H1 (cell line): ENCODE results near the gene UBE2O. TPM values are rescaled to one million over a fixed set of nuclear protein-coding genes. Genes with fewer than 3 reads are reported as not detected.

Source experiments
- CEBPB ChIP-seq: IDR thresholded peaks from 2 replicates; pipeline ENCODE4 v1.6.1; 2012; ENCODE audit warnings: low read depth, low read length
- CHD7 ChIP-seq: fragments of 300-600 bp; sonication (generic); IDR thresholded peaks from 2 replicates; pipeline ENCODE4 v1.7.1; 2012; ENCODE audit warnings: low read length, moderate library complexity, mild to moderate bottlenecking, inconsistent platforms; ENCODE audit not compliant: insufficient replicate concordance
- CTBP2 ChIP-seq: IDR thresholded peaks from 2 replicates; pipeline ENCODE4 v1.7.0; 2011; ENCODE audit warnings: borderline replicate concordance, mild to moderate bottlenecking, moderate library complexity, mixed read lengths, low read length; ENCODE audit not compliant: insufficient read depth, insufficient read length
- GTF2F1 ChIP-seq: IDR thresholded peaks from 2 replicates; pipeline ENCODE4 v1.6.1; 2012; ENCODE audit warnings: low read depth, low read length, improper control_type of control experiment, borderline replicate concordance
- JUND ChIP-seq: IDR thresholded peaks from 2 replicates; pipeline ENCODE4 v1.6.1; 2011; ENCODE audit warnings: mild to moderate bottlenecking, improper control_type of control experiment, low read length
- KDM1A ChIP-seq: fragments of 200-600, 300-600 bp; sonication (generic); IDR thresholded peaks from 2 replicates; pipeline ENCODE4 v1.7.1; 2016; ENCODE audit warnings: mild to moderate bottlenecking, low read length, borderline replicate concordance
- MAX ChIP-seq: IDR thresholded peaks from 2 replicates; pipeline ENCODE4 v1.6.1; 2012; ENCODE audit warnings: inconsistent platforms
- NANOG ChIP-seq: IDR thresholded peaks from 2 replicates; pipeline ENCODE4 v1.6.1; 2011; ENCODE audit warnings: low read length, low read depth, mild to moderate bottlenecking, inconsistent platforms; ENCODE audit not compliant: insufficient read depth, poor library complexity, severe bottlenecking
- RXRA ChIP-seq: IDR thresholded peaks from 2 replicates; pipeline ENCODE4 v1.6.1; 2011; ENCODE audit warnings: low read depth, mild to moderate bottlenecking, low read length, moderate library complexity; ENCODE audit not compliant: insufficient read depth
- SP1 ChIP-seq: IDR thresholded peaks from 2 replicates; pipeline ENCODE4 v1.6.1; 2011; ENCODE audit warnings: low read depth, low read length
- USF2 ChIP-seq: IDR thresholded peaks from 2 replicates; pipeline ENCODE4 v1.6.1; 2011; ENCODE audit warnings: low read length, improper control_type of control experiment
- polyA plus RNA-seq, 7 experiments: library from polyadenylated mRNA; depleted of rRNA in 3 of 7; stranded (reverse) in 5 of 7; unstranded in 2 of 7; fragments of >200 nt in 5 of 7; fragments of 200-250 nt in 2 of 7; gene quantifications; 1 replicate in 5 of 7; 2 replicates in 1 of 7; 4 replicates in 1 of 7; pipeline versions ENCODE4 v1.2.1 to v1.2.3, GENCODE V29; 2011 to 2013; ENCODE audit warnings: missing spikeins in 2 of 7, mixed read lengths in 2 of 7
- total RNA-seq: library from RNA; stranded (reverse); fragmentation: NEBNext Ultra II Directional; extraction: Animal tissue kit (Norgen Biotek cat#: 25700); gene quantifications from 2 replicates; pipeline ENCODE4 v1.2.1, GENCODE V29; 2021

UBE2O gene
- total and polyA plus RNA-seq, 2 of the 8 experiments (the other 6 are each of a cell fraction or from before 2014, with no cell fraction given): 24.4 to 63.0 TPM

- TF ChIP-seq CHD7 (no peak), JUND (no peak), MAX (no peak), GTF2F1 (no peak), KDM1A (no peak), USF2 (no peak), CEBPB (no peak), NANOG (no peak), CTBP2 (no peak), RXRA (no peak), SP1 (no peak)
Observed at GRCh38 chr17:76476736-76477135, 23.8 kb upstream of the UBE2O start (continued).
